Measurements from ENCODE around the gene COL23A1.

DNA sequence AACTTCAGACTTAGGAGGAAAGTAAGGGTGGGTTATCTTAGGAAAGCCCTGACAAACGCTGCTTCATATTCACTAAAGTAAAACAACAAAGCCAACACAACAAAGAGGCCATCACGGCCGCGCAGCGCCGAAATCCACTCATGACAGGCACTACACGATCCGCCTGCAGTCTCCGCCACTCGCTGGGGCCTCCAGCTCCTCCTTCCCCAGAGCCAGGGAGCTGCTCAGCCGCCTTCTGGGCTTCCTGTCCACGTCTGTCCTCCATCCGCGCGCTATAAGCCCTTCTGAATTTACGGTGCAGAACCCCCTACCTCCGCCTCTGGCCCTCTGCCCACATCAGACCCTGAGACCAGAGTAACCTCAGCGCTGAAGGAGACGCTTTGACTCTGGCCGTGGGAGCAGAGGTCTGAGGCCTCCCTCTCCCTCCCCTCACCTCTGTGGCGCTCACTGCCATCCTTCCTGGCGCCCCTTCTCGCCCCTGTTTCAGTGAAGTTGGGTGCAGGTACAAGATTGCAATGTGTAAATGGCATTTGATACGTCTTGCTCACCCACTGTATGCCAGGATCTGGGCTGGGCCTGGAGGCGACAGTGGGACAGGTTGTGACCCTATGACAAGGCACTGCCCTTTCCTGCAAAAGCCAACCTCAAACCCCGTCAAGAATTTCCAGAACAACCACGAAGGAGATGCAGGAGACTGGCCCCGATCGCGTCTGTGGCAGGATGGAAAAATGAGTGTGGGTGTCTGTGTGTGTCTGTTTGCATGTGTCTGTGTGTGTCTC lies 282.7 kb downstream of the COL23A1 start:
- TF ChIP-seq CTCF (optimal IDR thresholded peaks at IDR 0.05 in 1 of 3, IDR thresholded peaks at IDR 0.05 in 1 of 3, conservative IDR thresholded peaks at IDR 0.05 in 1 of 3; ENCODE audit: extremely low read depth in 1 of 3, insufficient read depth in 2 of 3, low read length in 3 of 3) (no peak), EZH2 (IDR thresholded peaks at IDR 0.05; ENCODE audit: low read length) (no peak)
